Upper lobe of right lung (tissue), 1 donor: ENCODE data around the gene MOXD1. TPM values are rescaled to one million over a fixed set of nuclear protein-coding genes. Genes with fewer than 3 reads are reported as not detected.
"Not testable (repeated sequence)": the region's sequence is repeated elsewhere in the genome, so short reads cannot be mapped to it uniquely, and the experiment has no call there.

ENCODE experiments used
- ATAC-seq: fragments of 200-7000 bp; cut with Tn5 transposase; one replicate; pipeline ENCODE4 v1.9.1; 2020; ENCODE audit warnings: mild to moderate bottlenecking, moderate library complexity
- DNase-seq: peaks from one replicate; pipeline ENCODE4 v3.0.0-alpha.2; 2020
- H3K27ac ChIP-seq: fragments of 200-600 bp; one replicate; pipeline ENCODE4 v1.8.0; 2022
- H3K27me3 ChIP-seq: fragments of 200-600 bp; one replicate; pipeline ENCODE4 v1.8.0; 2022; ENCODE audit warnings: mild to moderate bottlenecking
- H3K36me3 ChIP-seq: fragments of 200-600 bp; one replicate; pipeline ENCODE4 v1.8.0; 2022
- H3K4me1 ChIP-seq: fragments of 200-600 bp; one replicate; pipeline ENCODE4 v1.8.0; 2022
- H3K4me3 ChIP-seq: fragments of 200-600 bp; one replicate; pipeline ENCODE4 v1.8.0; 2022; ENCODE audit warnings: mild to moderate bottlenecking
- H3K9me3 ChIP-seq: fragments of 200-600 bp; one replicate; pipeline ENCODE4 v1.8.0; 2022
- CTCF ChIP-seq: fragments of 200-600 bp; IDR thresholded peaks from one replicate; pipeline ENCODE4 v1.8.0; 2022; ENCODE audit warnings: antibody characterized with exemption
- intact Hi-C: fragments of 100-400 bp; cut with DNase I; formaldehyde crosslinking; loops from one replicate; pipeline ENCODE4 v1.11.0; 2022
- total RNA-seq: library from RNA; stranded (reverse); fragmentation: NEBNext Ultra II Directional; extraction: Animal tissue kit (Norgen Biotek cat#: 25700); gene quantifications from one replicate; pipeline ENCODE4 v1.2.1, GENCODE V29; 2021
- donor health status: DM: no; HTN: yes; CAD: no; lungs with severe emphysema.

MOXD1 gene
- total RNA-seq, 1 donor from 2014 or later = 24.0 TPM

GRCh38 chr6:132275066-132275970 is 126.0 kb downstream of the MOXD1 start:
- DNase-seq = no peak
- intact Hi-C loops = no loop called here
- H3K27ac ChIP-seq = no peak overlapping the region

GRCh38 chr6:132272776-132273175 is 128.5 kb downstream of the MOXD1 start:
- DNase-seq (no peak), ATAC-seq (no peak)
- intact Hi-C loops = no loop called here

More at GRCh38 chr6:132275066-132275970, 126.0 kb downstream of the MOXD1 start:
- Histone ChIP-seq H3K4me3 (no peak overlapping the region), H3K27me3 (no peaks in the 10 kb centered on the region), H3K4me1 (peaks cover 5% of the 10 kb centered on the region), H3K9me3 (no peaks in the 10 kb centered on the region), H3K36me3 (no peaks in the 10 kb centered on the region)
- ATAC-seq = no peak
- no peak for TF ChIP-seq CTCF

GRCh38 chr6:132270726-132271402 is 130.4 kb downstream of the MOXD1 start:
- no peak for TF ChIP-seq CTCF
- no peaks in the 10 kb centered on the region for H3K27me3 ChIP-seq
- H3K36me3 ChIP-seq = no peaks in the 10 kb centered on the region
- H3K9me3 ChIP-seq = no peaks in the 10 kb centered on the region
- DNase-seq = no peak
- H3K27ac ChIP-seq = no peak overlapping the region
- no peak for ATAC-seq
- H3K4me1 ChIP-seq = peaks cover 5% of the 10 kb centered on the region
- intact Hi-C loops = no loop called here
- H3K4me3 ChIP-seq = no peak overlapping the region

More at GRCh38 chr6:132272776-132273175, 128.5 kb downstream of the MOXD1 start:
- H3K27me3 ChIP-seq = no peaks in the 10 kb centered on the region
- no peak for TF ChIP-seq CTCF
- H3K36me3 ChIP-seq = no peaks in the 10 kb centered on the region
- H3K27ac ChIP-seq = no peak overlapping the region
- H3K9me3 ChIP-seq = no peaks in the 10 kb centered on the region
- peaks cover 5% of the 10 kb centered on the region for H3K4me1 ChIP-seq
- H3K4me3 ChIP-seq = no peak overlapping the region

GRCh38 chr6:132268666-132269065 is 132.6 kb downstream of the MOXD1 start:
- H3K27me3 ChIP-seq, H3K36me3 ChIP-seq, H3K9me3 ChIP-seq, intact Hi-C loops, ATAC-seq, H3K4me3 ChIP-seq, H3K27ac ChIP-seq, DNase-seq, H3K4me1 ChIP-seq: not testable (repeated sequence)

- ATAC-seq (no peak), DNase-seq (no peak)
- no peaks in the 10 kb centered on the region for H3K36me3 ChIP-seq
- intact Hi-C loops = no loop called here
- no peaks in the 10 kb centered on the region for H3K27me3 ChIP-seq
- no peak overlapping the region for H3K27ac ChIP-seq
- H3K9me3 ChIP-seq = no peaks in the 10 kb centered on the region
- H3K4me1 ChIP-seq = peaks cover 5% of the 10 kb centered on the region
- H3K4me3 ChIP-seq = no peak overlapping the region
- TF ChIP-seq CTCF = no peak
Observed at GRCh38 chr6:132268209-132268608, 133.1 kb downstream of the MOXD1 start.

- ATAC-seq (no peak), DNase-seq (no peak)
- no peak overlapping the region for H3K27ac ChIP-seq
- no peaks in the 10 kb centered on the region for H3K36me3 ChIP-seq
- H3K9me3 ChIP-seq = no peaks in the 10 kb centered on the region
- intact Hi-C loops = no loop called here
- no peak overlapping the region for H3K4me3 ChIP-seq
- H3K4me1 ChIP-seq = peaks cover under 1% of the 10 kb centered on the region
- no peak for TF ChIP-seq CTCF
- H3K27me3 ChIP-seq = no peaks in the 10 kb centered on the region
Observed at GRCh38 chr6:132265451-132266097, 135.7 kb downstream of the MOXD1 start.
